D341Med (cell line): Measurements from ENCODE around the gene TMEM269.

Experiments used
- DNase-seq: peaks from one replicate; pipeline ENCODE4 v3.0.0; 2012; ENCODE audit warnings: low spot score

Gene TMEM269

GRCh38 chr1:42784946-42785693, at the start of gene TMEM269:
TSS of gene TMEM269 (plus strand) at chr1:42784991. CDS start at chr1:42789894, 4,903 bp downstream.
- DNase-seq: no peak

GRCh38 chr1:42735056-42735455, 49.7 kb upstream of the TMEM269 start:
- DNase-seq: peak; percentile 10

- DNase-seq: peak; percentile 10
Observed at GRCh38 chr1:42735477-42736105, 49.2 kb upstream of the TMEM269 start.

- DNase-seq: peak; percentile 32
Observed at GRCh38 chr1:42736152-42736551, 48.6 kb upstream of the TMEM269 start.

- no peak for DNase-seq
Observed at GRCh38 chr1:42736571-42737200, 48.1 kb upstream of the TMEM269 start.

GRCh38 chr1:42737257-42737656, 47.5 kb upstream of the TMEM269 start:
- no peak for DNase-seq

- DNase-seq: no peak
Observed at GRCh38 chr1:42737986-42738677, 46.7 kb upstream of the TMEM269 start.

- DNase-seq: no peak
Observed at GRCh38 chr1:42738678-42739226, 46.0 kb upstream of the TMEM269 start.

GRCh38 chr1:42739753-42740700, 44.8 kb upstream of the TMEM269 start, which contains the start of gene CLDN19:
TSS of gene CLDN19 (minus strand) at chr1:42740236. CDS start at chr1:42740063, 173 bp downstream.
- DNase-seq: no peak

GRCh38 chr1:42740851-42741580, 43.8 kb upstream of the TMEM269 start:
- peak; percentile 78 for DNase-seq

- DNase-seq: no peak
Observed at GRCh38 chr1:42741706-42742105, 43.1 kb upstream of the TMEM269 start.

- DNase-seq: no peak
Observed at GRCh38 chr1:42742141-42742540, 42.6 kb upstream of the TMEM269 start.

GRCh38 chr1:42742617-42743316, 42.0 kb upstream of the TMEM269 start:
- DNase-seq: no peak

- no peak for DNase-seq
Observed at GRCh38 chr1:42743317-42744147, 41.3 kb upstream of the TMEM269 start.

GRCh38 chr1:42744148-42744413, 40.7 kb upstream of the TMEM269 start:
- no peak for DNase-seq

- no peak for DNase-seq
Observed at GRCh38 chr1:42745851-42746250, 38.9 kb upstream of the TMEM269 start.

GRCh38 chr1:42746436-42747105, 38.2 kb upstream of the TMEM269 start:
- DNase-seq: no peak

- peak; percentile 82 for DNase-seq
Observed at GRCh38 chr1:42747125-42747524, 37.7 kb upstream of the TMEM269 start.
